ENCODE measurements around the gene PAIP2B.

- TF ChIP-seq EZH2 (IDR thresholded peaks at IDR 0.05) (no peak), POLR2AphosphoS5 (IDR thresholded peaks at IDR 0.05; ENCODE audit: borderline replicate concordance, low read depth, low read length) (no peak)
These were observed 19.3 kb downstream of the PAIP2B start for GRCh38 chr2:71207601-71208000.

Measured in SK-N-MC (cell line).